ENCODE data around the gene MBLAC1.

MBLAC1 gene

GRCh38 chr7:100173806-100174495 lies 47.2 kb downstream of the MBLAC1 start:
- no peak for DNase-seq

GRCh38 chr7:100174582-100174981 lies 47.8 kb downstream of the MBLAC1 start:
- DNase-seq, result no peak

GRCh38 chr7:100175296-100175935 lies 48.6 kb downstream of the MBLAC1 start:
- no peak for DNase-seq

- no peak for DNase-seq
Observed at GRCh38 chr7:100176096-100177044, 49.6 kb downstream of the MBLAC1 start.

GRCh38 chr7:100177045-100178001 lies 50.6 kb downstream of the MBLAC1 start, which contains the start of the genes GPC2 and STAG3:
Gene GPC2, minus strand, starts transcription at chr7:100177381. Its CDS starts 182 bp downstream, at chr7:100177199.
Gene STAG3, plus strand, starts transcription at chr7:100177918. Its CDS starts 2,639 bp downstream, at chr7:100180557.
- DNase-seq, result peak; percentile 97

Measured in hematopoietic multipotent progenitor cell treated with erythropoietin and hydrocortisone succinate and interleukin-3 and kit ligand, for 6 days (in vitro differentiated cells).